Forelimb muscle (tissue), 1 donor: Measurements from ENCODE around the gene CKMT2. TPM values are rescaled to one million over a fixed set of nuclear protein-coding genes. Genes with fewer than 3 reads are reported as not detected.

ENCODE experiments used
- DNase-seq: peaks from one replicate; pipeline ENCODE4 v3.0.0-alpha.2; 2013; ENCODE audit warnings: low read depth
- polyA plus RNA-seq: library from polyadenylated mRNA; unstranded; fragments of 120-200 nt; gene quantifications from one replicate; pipeline ENCODE4 v1.2.1, GENCODE V29; 2013; ENCODE audit not compliant: insufficient read length

CKMT2 gene
- polyA plus RNA-seq, 1 donor, result 102 TPM

GRCh38 chr5:81216152-81216551 is 17.0 kb upstream of the CKMT2 start:
- no peak for DNase-seq

DNA sequence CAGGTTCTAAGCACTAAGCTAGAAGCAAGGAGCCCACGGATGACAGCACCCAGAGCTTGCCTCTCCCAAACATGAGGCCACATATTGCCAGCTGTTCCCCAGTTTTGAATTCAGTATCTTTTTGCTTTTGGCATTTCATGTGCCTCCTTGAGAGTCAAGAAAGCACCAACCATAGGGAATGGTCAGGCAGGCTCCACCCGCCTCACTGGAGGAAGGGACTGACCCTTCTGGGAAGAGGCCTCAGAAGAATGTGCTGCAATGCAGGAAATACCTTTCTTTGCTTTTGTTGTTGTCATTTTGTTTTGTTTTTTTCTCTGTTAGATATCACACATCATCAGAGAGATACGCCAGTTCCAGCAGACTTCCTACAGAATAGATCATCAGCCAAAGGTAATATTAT is 13.7 kb upstream of the CKMT2 start:
- no peak for DNase-seq

DNA sequence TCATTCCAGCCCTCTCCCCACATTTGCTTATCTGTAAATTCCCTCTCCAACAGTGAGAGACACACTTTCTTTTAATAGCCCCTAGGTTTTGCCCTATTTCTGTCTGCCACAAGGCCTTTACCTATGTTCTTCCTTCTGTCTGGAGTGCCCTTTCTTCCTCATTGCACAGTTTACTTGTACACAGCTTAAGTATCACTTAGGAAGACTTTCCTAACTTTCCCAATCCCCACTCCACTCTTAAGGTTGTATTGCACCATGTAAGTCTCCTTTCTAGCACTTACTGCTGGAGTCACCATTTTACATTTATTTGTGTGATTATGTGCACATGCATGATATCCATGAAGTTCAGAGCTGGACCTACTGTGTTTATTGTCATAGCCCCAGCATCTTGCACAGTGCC is 10.8 kb upstream of the CKMT2 start:
- no peak for DNase-seq

GRCh38 chr5:81225463-81225862 is 7.7 kb upstream of the CKMT2 start:
- DNase-seq, result no peak

DNA sequence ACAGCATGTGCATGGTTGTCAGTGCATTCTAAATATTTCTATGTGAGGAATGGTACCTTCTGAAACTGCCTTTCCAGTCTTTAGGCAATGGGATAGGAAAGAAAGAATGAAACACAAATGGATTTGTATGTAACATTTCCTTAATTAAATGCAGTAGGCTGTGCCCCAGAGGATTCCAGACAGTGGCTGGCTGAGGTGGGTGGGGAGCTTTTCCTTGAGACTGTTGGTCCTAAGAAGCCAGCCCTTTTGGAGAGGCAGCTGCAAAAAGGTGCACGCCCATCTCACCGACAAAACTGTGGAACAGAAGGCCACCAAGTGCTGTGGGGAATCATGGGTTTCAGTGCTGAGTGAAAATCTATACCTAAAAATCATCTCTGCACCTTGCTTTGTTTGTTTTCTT is 6.8 kb upstream of the CKMT2 start:
- no peak for DNase-seq

- DNase-seq, result no peak
Measured at GRCh38 chr5:81226949-81227348, 6.2 kb upstream of the CKMT2 start.

DNA sequence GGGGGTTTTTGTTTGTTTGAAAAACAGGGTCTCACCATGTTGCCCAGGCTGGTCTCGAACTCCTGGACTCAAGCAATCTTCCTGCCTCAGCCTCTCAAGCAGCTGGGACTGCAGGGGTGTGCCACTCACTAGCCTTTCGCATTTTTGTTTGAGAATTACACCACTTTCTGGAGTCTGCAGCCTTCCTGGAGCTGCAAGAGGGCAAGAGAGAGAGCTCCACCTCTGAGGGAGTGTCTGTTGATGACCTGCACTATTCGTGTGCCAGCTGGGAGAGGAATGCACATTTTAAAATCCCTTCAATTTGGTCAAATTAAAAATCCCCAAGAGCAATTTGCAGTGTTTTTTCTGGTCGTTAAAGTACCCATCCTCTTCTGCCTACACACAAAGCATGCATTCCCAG is 5.0 kb upstream of the CKMT2 start:
- DNase-seq, result no peak

DNA sequence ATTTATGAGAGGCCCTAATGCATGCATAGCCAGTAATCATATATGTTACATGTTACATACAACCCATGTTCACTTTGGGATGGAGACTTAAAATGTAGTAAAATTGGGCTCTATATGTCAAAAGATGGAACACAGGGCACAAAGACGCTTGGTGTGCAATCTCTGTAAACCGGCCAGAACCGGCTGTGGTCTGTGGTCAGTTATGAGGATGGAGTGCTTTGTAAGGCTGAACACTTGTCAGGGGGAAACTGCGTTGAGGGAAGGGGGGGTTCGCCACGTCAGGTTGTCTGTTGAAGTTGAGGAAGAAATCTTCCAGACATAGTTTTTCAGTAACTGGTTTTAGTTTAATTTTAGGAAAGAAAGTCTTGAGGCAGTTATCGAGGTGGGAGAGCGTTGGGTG is 2.7 kb upstream of the CKMT2 start:
- DNase-seq, result no peak

DNA sequence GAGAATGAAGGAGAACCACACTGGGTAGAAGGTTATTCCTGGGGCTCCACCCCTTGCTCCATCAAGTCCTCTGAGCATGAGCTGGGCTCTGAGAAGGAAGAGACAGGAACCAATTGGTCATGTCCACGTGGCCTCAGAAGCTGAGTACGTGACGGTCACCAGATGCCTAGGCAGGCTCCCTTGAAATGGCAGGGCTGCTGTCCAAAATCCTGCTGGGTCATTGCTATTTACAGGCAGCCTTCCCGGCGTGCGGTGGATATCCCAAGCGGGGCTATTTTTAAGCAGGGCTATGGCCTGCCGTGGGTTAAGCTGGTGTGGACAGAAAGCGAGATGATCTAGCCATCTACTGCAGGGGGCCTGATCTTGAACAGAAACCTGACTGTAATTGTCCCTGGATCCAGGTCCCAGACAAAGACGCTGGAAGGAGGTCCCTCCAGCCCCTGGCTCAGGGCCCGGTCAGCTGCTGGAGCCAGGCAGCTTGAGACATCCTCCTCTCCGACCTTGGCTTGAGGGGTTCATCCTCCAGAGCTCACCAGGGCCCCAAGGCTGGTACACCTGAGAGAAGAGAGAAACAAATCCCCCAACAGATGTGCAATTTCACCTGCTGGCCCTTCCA is 550 bp upstream of the CKMT2 start:
- DNase-seq, result no peak

GRCh38 chr5:81234299-81234698 is 1.2 kb downstream of the CKMT2 start:
- no peak for DNase-seq

DNA sequence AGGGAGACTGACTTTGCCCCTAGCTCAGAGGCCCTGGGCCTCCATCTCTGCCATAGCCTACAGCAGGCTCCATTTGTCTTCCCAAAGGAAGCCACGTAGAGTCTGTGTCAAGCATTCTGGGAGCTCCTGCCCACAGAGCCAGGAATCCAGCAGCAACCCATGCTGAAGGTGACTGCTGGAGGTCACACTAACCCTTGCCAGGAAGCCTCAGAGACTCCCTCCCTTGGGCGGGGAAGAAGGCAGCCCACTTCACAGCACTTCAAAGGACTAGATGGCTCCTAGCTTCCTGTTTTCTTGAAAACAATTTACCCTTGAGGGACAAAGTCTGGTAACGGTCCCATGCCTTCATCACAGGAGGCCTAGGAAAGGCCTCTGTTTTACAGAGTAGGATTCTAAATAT is 1.7 kb downstream of the CKMT2 start:
- DNase-seq, result no peak

- no peak for DNase-seq
Measured at GRCh38 chr5:81235287-81236072, 2.4 kb downstream of the CKMT2 start.

- DNase-seq, result no peak
Measured at GRCh38 chr5:81238460-81238859, 5.3 kb downstream of the CKMT2 start.

DNA sequence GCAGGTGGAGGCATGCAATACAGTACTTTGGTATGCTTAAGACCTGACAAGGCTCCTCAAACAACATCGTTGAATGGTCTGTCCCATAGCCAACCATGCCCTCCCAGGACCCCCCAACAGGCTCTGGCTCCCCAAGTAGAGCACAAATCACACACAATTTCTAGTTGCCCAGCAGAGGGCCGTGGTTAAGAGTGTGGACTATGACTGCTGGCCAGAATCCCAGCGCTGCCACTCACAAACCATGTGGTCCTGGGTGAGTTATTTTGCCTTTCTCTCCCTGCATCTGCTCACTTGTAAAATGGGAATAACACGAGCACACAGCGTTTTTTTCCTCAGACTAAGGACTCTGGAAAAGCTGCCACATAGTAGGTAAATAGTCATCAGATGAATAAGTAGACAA is 6.5 kb downstream of the CKMT2 start:
- no peak for DNase-seq

DNA sequence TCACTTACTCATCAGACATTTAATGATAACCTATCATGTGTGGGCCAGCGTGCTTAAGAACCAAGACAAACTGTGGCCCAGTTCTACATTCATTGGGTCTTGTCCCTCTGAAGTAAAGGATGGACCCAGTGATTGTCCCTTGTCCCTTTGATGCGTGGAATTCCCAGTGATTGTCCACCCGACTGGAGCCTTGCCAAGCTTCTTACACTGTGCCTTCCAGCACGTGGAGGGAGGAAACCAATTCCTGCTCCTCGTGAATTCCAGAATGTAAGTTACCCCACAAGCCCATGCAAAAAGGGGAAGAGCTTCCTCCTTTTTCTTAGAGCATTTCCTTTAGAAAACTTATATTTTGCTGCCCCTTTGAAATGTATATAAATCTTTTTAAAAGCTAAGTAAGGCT is 7.9 kb downstream of the CKMT2 start:
- DNase-seq, result no peak

DNA sequence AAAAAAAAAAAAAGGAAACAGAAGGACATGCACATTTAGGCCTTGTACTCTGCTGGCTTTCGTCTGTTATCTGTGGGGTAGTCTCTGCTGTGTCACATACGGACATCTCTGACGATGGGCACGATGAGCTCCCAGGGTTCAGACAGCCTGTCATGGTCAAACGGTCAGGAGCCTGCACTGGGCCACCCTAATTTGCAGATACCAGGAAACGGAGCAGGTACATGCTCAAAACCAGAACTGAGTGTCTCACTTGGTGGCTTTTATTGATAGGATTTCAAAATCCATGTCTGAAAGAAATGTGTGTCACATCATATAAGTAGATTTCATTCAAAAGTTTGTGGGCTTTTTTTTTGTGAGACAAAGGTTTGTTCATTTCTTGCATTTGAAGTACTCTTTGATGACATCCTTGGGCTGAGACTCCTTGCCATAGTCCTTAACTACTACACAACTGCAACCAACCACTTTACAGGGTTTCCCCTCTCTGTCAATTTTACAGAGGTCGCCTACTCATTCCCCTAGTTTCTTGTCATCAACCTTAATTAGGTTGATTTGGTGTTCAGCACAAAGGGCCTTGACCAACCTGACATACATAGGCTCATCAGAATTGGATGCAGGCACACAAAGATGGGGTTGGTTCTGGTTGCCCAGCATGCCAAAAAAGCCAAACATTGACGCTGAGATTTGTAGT is 9.0 kb downstream of the CKMT2 start:
- no peak for DNase-seq

DNA sequence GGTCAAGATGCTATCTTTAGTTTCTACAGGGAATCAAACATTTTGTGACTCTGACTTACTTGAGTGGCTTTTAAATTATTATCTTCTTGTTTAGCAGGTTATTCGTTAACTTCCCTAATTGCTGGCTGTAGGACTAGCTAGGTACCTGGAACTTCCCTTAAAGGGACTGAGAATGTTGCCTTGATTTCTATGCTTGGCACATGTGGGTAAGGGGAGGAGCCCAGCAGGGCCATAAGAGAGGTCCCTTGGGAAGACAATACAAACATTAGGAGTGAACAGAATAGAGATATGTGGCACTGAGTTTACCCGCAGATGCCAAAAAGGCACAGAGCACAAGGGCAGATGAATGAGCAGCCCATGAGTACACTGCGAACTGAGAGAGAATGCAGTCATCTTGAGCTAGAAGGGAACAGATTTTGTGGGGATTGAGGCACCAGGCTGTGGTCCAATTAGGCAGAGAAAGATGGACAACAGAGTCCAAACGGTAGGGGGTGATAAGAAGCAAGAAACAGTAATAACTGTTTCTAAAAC is 9.8 kb downstream of the CKMT2 start:
- no peak for DNase-seq

- DNase-seq, result no peak
Measured at GRCh38 chr5:81244451-81244850, 11.3 kb downstream of the CKMT2 start.

DNA sequence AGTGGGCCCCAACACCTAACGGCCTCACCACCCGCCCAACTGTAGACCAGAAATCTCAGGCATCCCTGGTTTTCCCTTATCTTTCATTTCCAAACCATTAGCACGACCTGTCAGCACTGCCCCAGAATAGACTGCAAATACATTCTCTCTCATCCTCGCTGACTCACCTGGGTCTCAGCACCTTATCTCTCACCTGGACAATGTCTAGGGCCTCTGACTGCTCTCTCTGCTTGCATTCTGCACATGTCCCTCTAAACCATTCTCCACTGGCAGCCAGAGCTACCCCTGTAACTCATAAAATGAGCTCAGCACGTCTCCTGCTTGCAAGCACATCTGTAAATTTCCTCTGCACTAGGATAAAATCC is 12.7 kb downstream of the CKMT2 start:
- DNase-seq, result no peak

- DNase-seq, result no peak
Measured at GRCh38 chr5:81246697-81247096, 13.6 kb downstream of the CKMT2 start.

DNA sequence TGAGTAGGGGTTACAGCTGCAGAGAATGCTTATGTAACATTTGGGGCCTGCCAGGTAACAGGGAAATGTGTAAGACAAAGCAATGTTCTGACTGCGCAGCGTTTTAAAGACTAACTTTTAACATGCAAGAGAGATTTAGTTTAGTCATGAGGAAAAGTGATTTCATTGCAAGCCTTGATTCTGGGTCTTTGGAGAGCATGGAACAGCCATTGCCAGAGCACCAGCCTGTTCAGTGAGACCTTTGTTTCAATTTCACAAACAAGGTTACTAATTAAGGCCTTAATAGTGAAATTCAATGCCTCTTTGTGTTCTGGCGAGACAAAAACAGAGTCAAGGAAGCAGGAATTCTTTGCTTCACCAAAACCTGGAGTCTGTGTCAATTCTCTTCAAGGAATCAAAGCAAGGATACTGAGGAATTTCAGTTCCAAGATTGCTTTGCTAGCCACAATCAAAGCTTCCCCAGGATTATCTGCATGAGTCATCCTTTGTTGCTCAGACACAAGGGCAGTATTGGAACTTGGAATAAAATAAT is 14.4 kb downstream of the CKMT2 start:
- no peak for DNase-seq

DNA sequence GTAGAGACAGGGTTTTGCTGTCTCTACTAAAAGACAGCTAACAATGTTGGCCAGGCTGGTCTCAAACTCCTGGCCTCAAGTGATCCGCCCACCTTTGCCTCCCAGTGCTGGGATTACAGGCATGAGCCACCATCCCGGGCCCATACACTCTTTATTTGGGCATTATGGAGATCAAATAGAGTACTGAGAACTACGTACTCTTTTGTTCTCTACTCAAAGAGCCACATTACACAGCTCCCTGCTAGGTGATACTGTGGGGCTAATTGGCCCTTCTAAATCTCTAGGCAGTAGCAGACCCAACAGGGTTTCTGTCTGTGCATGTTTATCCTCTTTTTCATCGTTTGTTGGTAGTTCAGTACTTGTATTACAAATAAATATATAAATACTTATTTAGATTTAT is 16.1 kb downstream of the CKMT2 start:
- no peak for DNase-seq

DNA sequence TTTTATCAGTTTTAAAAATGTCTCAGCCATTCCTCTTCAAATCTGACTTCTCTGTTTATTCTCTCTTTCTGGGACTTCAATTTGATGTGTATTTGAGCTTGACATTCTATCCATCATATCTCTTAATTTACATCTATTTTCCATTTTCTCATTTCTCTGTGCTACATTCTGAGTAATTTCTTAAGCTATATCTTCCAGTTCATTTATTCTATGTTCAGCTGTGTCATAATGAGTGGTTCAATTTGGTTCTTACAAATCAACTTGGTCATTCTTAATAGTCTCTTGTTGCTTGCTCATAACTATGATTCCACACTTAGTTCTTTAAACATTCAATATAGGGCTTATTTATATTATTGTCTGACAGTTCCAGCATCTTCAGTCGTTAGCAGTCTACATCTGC is 16.9 kb downstream of the CKMT2 start:
- no peak for DNase-seq
